ENCODE measurements around the gene DENND1A. TPM values are rescaled to one million over a fixed set of nuclear protein-coding genes. Genes with fewer than 3 reads are reported as not detected.

Gene DENND1A
- total and polyA plus RNA-seq, 4 donors = 13.4 to 30.5 (median 28.3) TPM

- Histone ChIP-seq H3K9me3 (ENCODE audit: control insufficient read depth, insufficient read depth, low read length) (no peaks in the 10 kb centered on the region), H3K4me1 (ENCODE audit: control insufficient read depth, insufficient read depth, low read length) (peaks cover 3% of the 10 kb centered on the region), H3K4me3 (ENCODE audit: low read depth, low read length) (no peak overlapping the region), H3K36me3 (ENCODE audit: control insufficient read depth, insufficient read depth, low read length) (no peaks in the 10 kb centered on the region), H3K27me3 (ENCODE audit: control insufficient read depth, insufficient read depth, low read length) (peaks cover 8% of the 10 kb centered on the region), H3K27ac (ENCODE audit: low read depth, low read length) (peak overlapping the region; percentile 25)
- WGBS (ENCODE audit: insufficient coverage) = no CpG with 5 or more reads among the region's 2 CpGs
- peak in 2 of 6 donors; percentile 50 to 76 for DNase-seq (ENCODE audit: low read depth in 4 of 6, low spot score in 6 of 6)
Measured at GRCh38 chr9:123861086-123861755, 68.7 kb downstream of the DENND1A start.

DNA sequence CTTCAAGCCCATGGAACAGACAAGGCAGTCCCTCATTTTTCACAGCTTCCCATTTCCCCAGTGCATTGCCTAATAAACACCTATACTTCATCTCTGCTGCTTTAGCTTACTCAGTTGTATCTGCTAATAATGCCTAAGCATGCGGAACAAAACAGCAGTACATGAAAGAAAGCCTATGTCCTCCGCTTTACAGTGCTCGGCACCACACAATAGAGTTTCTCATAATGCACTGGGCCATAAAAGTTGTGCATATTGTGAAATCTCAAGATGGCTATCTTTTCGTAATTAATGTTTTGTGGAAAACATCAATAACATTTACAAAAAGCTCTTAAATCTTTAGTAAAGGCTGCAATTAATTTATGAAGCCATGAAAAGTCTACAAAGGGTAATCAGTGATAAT is 69.3 kb downstream of the DENND1A start:
- peaks cover 8% of the 10 kb centered on the region for H3K27me3 ChIP-seq (ENCODE audit: control insufficient read depth, insufficient read depth, low read length)
- no peak overlapping the region for H3K4me3 ChIP-seq (ENCODE audit: low read depth, low read length)
- DNase-seq (ENCODE audit: low read depth in 4 of 6, low spot score in 6 of 6) = peak in 1 of 6 donors; percentile 65
- H3K9me3 ChIP-seq (ENCODE audit: control insufficient read depth, insufficient read depth, low read length) = no peaks in the 10 kb centered on the region
- peaks cover 3% of the 10 kb centered on the region for H3K4me1 ChIP-seq (ENCODE audit: control insufficient read depth, insufficient read depth, low read length)
- WGBS (ENCODE audit: insufficient coverage) = 29% methylated on average over 1 of the region's 4 CpGs
- no peaks in the 10 kb centered on the region for H3K36me3 ChIP-seq (ENCODE audit: control insufficient read depth, insufficient read depth, low read length)
- no peak overlapping the region for H3K27ac ChIP-seq (ENCODE audit: low read depth, low read length)

DNA sequence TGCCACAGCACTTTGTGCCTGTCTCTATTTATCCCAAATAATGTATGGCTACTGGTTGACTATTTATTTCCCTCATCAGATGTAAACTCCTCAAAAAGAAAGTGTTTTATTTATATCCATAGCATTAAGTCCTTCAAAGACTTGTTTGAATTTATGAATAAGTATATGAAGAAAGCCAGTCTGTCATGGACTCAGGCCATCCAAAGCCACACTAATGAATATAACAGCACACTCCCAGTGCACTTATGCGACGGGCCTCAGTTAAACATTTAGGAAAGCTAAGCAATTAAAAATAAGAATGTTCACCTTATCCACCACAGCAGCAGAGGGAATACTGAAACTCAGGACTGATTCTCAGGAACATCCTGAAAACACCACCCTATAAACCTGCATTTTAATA is 77.5 kb downstream of the DENND1A start:
- Histone ChIP-seq H3K36me3 (ENCODE audit: control insufficient read depth, insufficient read depth, low read length) (no peaks in the 10 kb centered on the region), H3K27me3 (ENCODE audit: control insufficient read depth, insufficient read depth, low read length) (no peaks in the 10 kb centered on the region), H3K4me3 (ENCODE audit: low read depth, low read length) (no peak overlapping the region), H3K9me3 (ENCODE audit: control insufficient read depth, insufficient read depth, low read length) (peaks cover 3% of the 10 kb centered on the region), H3K4me1 (ENCODE audit: control insufficient read depth, insufficient read depth, low read length) (no peaks in the 10 kb centered on the region), H3K27ac (ENCODE audit: low read depth, low read length) (no peak overlapping the region)
- WGBS (ENCODE audit: insufficient coverage) = no CpG with 5 or more reads among the region's 2 CpGs
- no peak for DNase-seq (ENCODE audit: low read depth in 4 of 6, low spot score in 6 of 6)

- no peak overlapping the region for H3K4me3 ChIP-seq (ENCODE audit: low read depth, low read length)
- no peak overlapping the region for H3K27ac ChIP-seq (ENCODE audit: low read depth, low read length)
- H3K9me3 ChIP-seq (ENCODE audit: control insufficient read depth, insufficient read depth, low read length) = peaks cover 7% of the 10 kb centered on the region
- H3K36me3 ChIP-seq (ENCODE audit: control insufficient read depth, insufficient read depth, low read length) = no peaks in the 10 kb centered on the region
- DNase-seq (ENCODE audit: low read depth in 4 of 6, low spot score in 6 of 6) = no peak
- no peaks in the 10 kb centered on the region for H3K4me1 ChIP-seq (ENCODE audit: control insufficient read depth, insufficient read depth, low read length)
- H3K27me3 ChIP-seq (ENCODE audit: control insufficient read depth, insufficient read depth, low read length) = no peaks in the 10 kb centered on the region
- WGBS (ENCODE audit: insufficient coverage) = 60% methylated on average over 3 of the region's 7 CpGs
Measured at GRCh38 chr9:123851851-123852250, 78.1 kb downstream of the DENND1A start.

DNA sequence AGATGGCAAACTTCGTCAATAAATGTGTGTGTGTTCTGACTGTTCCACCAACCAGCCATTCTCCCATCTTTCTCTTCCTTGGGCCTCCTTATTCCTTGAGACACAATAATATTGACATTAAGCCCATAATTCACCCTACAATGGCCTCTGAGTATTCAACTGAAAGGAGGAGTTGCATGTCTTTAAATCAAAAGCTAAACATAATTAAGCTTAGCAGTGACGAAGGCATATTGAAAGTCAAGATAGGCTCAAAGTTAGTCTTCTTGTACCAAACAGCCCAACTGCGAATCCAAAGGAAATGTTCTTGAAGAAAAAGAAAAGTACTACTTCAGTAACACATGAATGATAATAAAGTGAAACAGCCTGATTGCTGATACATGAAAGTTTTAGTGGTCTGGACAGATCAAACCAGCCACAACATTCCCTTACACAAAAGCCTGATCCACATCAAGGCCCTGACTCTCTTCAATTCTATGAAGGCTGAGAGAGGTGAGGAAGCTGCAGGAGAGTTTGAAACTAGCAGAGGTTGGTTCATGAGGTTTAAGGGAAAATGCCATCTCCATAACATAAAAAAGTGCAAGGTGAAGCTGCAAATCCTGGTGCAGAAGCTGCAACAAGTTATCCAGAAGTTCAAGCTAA is 81.4 kb downstream of the DENND1A start:
- DNase-seq (ENCODE audit: low read depth in 4 of 6, low spot score in 6 of 6) = no peak
- Histone ChIP-seq H3K4me3 (ENCODE audit: low read depth, low read length) (no peak overlapping the region), H3K27ac (ENCODE audit: low read depth, low read length) (no peak overlapping the region), H3K4me1 (ENCODE audit: control insufficient read depth, insufficient read depth, low read length) (no peaks in the 10 kb centered on the region), H3K36me3 (ENCODE audit: control insufficient read depth, insufficient read depth, low read length) (no peaks in the 10 kb centered on the region), H3K9me3 (ENCODE audit: control insufficient read depth, insufficient read depth, low read length) (peaks cover 11% of the 10 kb centered on the region), H3K27me3 (ENCODE audit: control insufficient read depth, insufficient read depth, low read length) (no peaks in the 10 kb centered on the region)
- WGBS (ENCODE audit: insufficient coverage) = no CpG with 5 or more reads among the region's 3 CpGs

GRCh38 chr9:123846966-123847365 is 83.0 kb downstream of the DENND1A start:
- H3K4me3 ChIP-seq (ENCODE audit: low read depth, low read length) = no peak overlapping the region
- H3K27ac ChIP-seq (ENCODE audit: low read depth, low read length) = no peak overlapping the region
- no peaks in the 10 kb centered on the region for H3K36me3 ChIP-seq (ENCODE audit: control insufficient read depth, insufficient read depth, low read length)
- H3K9me3 ChIP-seq (ENCODE audit: control insufficient read depth, insufficient read depth, low read length) = peaks cover 11% of the 10 kb centered on the region
- no peak for DNase-seq (ENCODE audit: low read depth in 4 of 6, low spot score in 6 of 6)
- H3K4me1 ChIP-seq (ENCODE audit: control insufficient read depth, insufficient read depth, low read length) = no peaks in the 10 kb centered on the region
- H3K27me3 ChIP-seq (ENCODE audit: control insufficient read depth, insufficient read depth, low read length) = no peaks in the 10 kb centered on the region

DNA sequence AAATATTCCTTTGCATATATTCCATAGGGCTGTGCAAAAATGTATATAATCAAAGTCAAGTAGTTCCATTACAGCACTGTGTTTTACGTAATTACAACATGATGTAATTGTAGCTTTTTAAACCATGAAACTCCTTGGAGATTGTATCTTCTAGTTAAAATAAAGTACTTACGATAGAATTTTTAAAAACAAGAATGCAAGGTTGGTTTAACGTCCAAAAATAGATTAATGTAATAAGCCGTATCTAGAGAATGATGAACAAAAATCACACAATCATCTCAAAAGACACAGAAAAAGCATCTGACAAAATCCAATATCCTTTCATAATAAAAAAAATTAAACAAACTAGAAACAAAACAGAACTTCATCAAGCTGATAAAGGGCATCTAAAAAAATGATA is 86.2 kb downstream of the DENND1A start:
- Histone ChIP-seq H3K4me3 (ENCODE audit: low read depth, low read length) (no peak overlapping the region), H3K9me3 (ENCODE audit: control insufficient read depth, insufficient read depth, low read length) (peaks cover 11% of the 10 kb centered on the region), H3K4me1 (ENCODE audit: control insufficient read depth, insufficient read depth, low read length) (no peaks in the 10 kb centered on the region), H3K27ac (ENCODE audit: low read depth, low read length) (no peak overlapping the region), H3K36me3 (ENCODE audit: control insufficient read depth, insufficient read depth, low read length) (no peaks in the 10 kb centered on the region), H3K27me3 (ENCODE audit: control insufficient read depth, insufficient read depth, low read length) (no peaks in the 10 kb centered on the region)
- no CpG with 5 or more reads among the region's 4 CpGs for WGBS (ENCODE audit: insufficient coverage)
- no peak for DNase-seq (ENCODE audit: low read depth in 4 of 6, low spot score in 6 of 6)

GRCh38 chr9:123835821-123836220 is 94.1 kb downstream of the DENND1A start:
- WGBS (ENCODE audit: insufficient coverage) = no CpG with 5 or more reads among the region's 1 CpG
- H3K27ac ChIP-seq (ENCODE audit: low read depth, low read length) = no peak overlapping the region
- no peaks in the 10 kb centered on the region for H3K36me3 ChIP-seq (ENCODE audit: control insufficient read depth, insufficient read depth, low read length)
- H3K4me1 ChIP-seq (ENCODE audit: control insufficient read depth, insufficient read depth, low read length) = no peaks in the 10 kb centered on the region
- no peak for DNase-seq (ENCODE audit: low read depth in 4 of 6, low spot score in 6 of 6)
- no peaks in the 10 kb centered on the region for H3K27me3 ChIP-seq (ENCODE audit: control insufficient read depth, insufficient read depth, low read length)
- H3K4me3 ChIP-seq (ENCODE audit: low read depth, low read length) = no peak overlapping the region
- no peaks in the 10 kb centered on the region for H3K9me3 ChIP-seq (ENCODE audit: control insufficient read depth, insufficient read depth, low read length)

GRCh38 chr9:123834889-123835562 is 94.9 kb downstream of the DENND1A start:
- Histone ChIP-seq H3K4me3 (ENCODE audit: low read depth, low read length) (no peak overlapping the region), H3K36me3 (ENCODE audit: control insufficient read depth, insufficient read depth, low read length) (no peaks in the 10 kb centered on the region), H3K4me1 (ENCODE audit: control insufficient read depth, insufficient read depth, low read length) (no peaks in the 10 kb centered on the region), H3K9me3 (ENCODE audit: control insufficient read depth, insufficient read depth, low read length) (no peaks in the 10 kb centered on the region), H3K27me3 (ENCODE audit: control insufficient read depth, insufficient read depth, low read length) (no peaks in the 10 kb centered on the region), H3K27ac (ENCODE audit: low read depth, low read length) (no peak overlapping the region)
- peak in 2 of 6 donors; percentile 20 to 38 for DNase-seq (ENCODE audit: low read depth in 4 of 6, low spot score in 6 of 6)
- WGBS (ENCODE audit: insufficient coverage) = 19% methylated on average over 3 of the region's 7 CpGs

All from spinal cord (tissue), 10 donors.